Activated T-cell treated with anti-CD3 and anti-CD28 coated beads for 48 hours (primary cell): ENCODE measurements around the gene ATP8B3.

Experiments used
- DNase-seq: peaks from one replicate; pipeline ENCODE4 v3.0.0-alpha.2; 2020; ENCODE audit warnings: low read depth

Gene ATP8B3

GRCh38 chr19:1816530-1817298 lies 4.6 kb upstream of the ATP8B3 start:
- DNase-seq: no peak

- DNase-seq: no peak
Observed at GRCh38 chr19:1815605-1816529, 3.8 kb upstream of the ATP8B3 start.

DNA sequence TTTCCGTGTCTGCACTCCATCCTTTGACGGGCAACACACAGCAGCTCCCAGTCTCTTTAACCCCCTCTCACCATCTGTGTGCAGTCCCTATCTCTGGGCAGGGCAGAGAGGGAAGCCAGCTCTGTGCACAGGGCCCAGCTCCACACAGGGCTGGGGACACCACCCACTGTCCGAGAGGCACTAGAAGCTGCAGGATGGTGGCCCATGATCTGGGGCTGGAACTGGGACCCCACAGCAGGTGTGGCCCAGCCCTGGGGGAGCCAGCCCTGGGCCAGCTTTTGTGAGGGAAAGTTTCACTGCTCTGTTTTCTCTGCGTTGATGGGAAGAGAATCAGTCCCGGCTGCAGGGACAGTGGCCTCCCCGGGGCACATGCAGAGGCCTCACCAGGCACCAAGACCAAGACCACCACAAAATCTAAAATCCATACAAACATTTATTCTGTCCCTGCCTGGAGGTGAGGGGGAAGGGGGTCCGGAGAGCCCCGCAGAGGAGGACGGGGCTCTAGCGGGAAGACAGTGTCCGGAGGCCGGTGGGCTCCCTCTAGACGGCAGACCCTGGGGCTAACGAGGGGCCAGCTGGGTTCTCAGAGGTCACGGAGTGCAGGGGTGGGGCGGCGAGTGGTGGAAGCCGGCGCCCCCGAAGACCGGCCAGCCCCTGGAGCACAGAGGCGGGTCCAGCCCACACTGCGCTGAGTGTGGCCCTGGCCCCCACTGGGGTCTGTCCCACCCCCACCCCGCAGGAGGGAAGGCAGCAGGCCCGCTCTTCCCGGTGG lies 2.9 kb upstream of the ATP8B3 start:
- DNase-seq: no peak

- no peak for DNase-seq
Observed at GRCh38 chr19:1814391-1814790, 2.3 kb upstream of the ATP8B3 start.

DNA sequence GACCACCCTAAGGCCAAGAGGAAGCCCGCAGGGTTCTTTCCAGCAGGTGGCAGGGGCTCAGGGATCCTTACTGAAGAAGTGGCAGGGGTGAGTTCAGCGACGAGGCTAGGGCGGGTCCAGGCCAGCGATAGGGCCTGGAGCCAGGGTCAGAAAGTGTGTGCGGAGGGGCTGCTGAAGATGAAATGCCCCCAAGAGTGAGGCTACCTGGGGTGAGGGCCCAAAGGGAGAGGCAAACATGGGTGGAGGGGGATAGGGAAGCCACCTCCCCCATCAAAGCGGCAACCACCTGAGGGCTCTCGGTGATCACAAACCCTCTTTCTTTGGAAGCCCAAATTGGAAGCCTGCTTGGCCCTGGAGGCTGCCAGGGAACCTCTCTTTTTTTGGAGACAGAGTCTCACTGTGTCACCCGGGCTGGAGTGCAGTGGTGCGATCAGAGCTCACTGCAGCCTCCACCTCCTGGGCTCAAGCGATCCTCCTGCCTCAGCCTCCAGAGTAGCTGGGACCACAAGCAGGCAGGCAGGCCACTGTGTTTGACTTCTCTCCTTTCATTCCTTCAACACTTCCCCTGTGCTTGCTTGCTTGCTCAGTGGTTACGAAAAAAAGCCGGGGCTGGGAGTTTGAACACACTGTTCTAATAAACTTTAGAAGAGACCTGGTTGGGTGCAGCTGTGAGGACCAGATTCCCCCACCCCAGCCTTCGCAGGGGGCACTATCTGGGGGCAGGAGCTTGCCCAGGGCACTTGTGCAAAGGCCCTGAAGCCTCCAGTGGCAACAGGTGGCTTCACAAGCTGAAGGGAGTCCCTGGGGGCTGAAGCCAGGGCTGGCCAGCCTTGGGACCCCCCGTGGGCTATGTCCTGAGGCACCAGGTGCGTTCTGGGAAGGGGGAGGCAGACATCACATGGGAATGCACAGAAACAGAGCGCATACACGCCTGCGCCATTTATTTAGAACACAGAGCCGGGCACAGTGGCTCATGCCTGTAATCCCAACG lies 1.4 kb upstream of the ATP8B3 start:
- no peak for DNase-seq

GRCh38 chr19:1812426-1813191 lies 533 bp upstream of the ATP8B3 start:
- DNase-seq: peak; percentile 85

- DNase-seq: peak; percentile 44
Observed at GRCh38 chr19:1811472-1811894, 593 bp downstream of the ATP8B3 start.

GRCh38 chr19:1810439-1811160 lies 1.5 kb downstream of the ATP8B3 start:
- DNase-seq: no peak

GRCh38 chr19:1809678-1810077 lies 2.4 kb downstream of the ATP8B3 start:
- no peak for DNase-seq

- no peak for DNase-seq
Observed at GRCh38 chr19:1808395-1808731, 3.7 kb downstream of the ATP8B3 start.

DNA sequence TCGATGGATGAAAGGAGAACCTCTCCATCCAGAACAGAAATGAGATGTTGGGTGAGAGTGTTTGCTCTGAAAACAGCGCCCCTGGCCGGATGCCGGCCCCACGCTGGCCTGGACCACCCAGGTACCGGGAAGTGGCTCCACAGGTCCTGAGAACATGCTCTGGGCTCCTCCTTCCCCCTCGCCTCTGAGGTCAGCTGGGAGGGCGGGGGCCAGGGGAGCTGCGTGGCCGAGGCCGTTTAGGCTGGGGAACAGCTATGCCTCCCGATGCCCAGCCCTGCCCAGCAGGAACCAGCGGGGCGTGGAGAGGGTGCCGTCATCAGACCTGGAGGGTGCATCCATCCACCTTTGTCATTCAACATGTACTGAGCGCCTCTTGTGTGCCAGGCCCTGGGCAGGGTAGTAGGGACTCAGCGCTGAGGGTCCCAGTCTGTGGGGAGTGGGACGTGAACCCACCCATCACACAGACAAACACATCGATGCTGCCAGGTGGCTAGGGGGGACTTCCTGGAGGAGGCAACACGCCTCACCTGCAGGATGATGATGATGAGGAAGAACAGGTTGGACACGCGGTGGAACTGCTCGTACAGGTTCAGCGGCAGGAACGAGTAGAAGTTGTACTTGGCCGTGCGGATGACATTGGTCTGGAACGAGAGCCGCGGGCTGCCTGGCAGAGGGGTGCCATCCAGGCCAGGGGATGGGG lies 4.2 kb downstream of the ATP8B3 start:
- no peak for DNase-seq

DNA sequence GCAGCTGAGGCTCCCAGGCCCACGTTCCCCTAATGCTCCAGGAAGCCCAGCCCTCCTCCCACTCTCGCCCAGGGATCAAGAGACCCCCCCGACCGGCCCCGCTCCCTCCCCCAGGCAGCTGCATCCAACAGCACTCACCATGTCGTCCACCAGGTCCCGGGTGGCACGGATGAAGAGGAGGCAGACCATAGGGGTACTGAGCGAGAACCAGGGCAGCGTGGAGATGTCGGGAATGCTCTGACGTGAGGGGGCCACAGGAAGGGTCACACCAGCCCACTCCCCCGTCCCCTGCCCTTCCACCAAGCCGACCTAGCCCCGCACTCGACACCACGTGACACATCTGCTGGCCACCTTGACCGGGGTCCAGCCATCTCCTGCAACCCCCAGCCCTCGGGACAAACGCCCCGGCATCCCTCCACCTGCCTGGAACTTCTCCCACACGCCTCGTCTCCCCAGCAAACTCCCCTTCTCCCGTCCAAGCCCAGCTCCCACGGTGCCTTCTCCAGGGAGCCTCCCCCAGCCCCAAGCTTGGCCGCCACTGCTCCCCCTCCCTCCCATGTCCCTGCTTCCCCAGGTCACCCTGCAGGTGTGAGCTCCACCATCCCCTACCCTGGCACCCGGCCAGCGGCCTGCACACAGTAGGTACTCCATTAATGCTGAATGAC lies 4.9 kb downstream of the ATP8B3 start:
- DNase-seq: no peak

- DNase-seq: no peak
Observed at GRCh38 chr19:1806184-1807029, 5.7 kb downstream of the ATP8B3 start.

- DNase-seq: no peak
Observed at GRCh38 chr19:1805401-1806183, 6.5 kb downstream of the ATP8B3 start.

DNA sequence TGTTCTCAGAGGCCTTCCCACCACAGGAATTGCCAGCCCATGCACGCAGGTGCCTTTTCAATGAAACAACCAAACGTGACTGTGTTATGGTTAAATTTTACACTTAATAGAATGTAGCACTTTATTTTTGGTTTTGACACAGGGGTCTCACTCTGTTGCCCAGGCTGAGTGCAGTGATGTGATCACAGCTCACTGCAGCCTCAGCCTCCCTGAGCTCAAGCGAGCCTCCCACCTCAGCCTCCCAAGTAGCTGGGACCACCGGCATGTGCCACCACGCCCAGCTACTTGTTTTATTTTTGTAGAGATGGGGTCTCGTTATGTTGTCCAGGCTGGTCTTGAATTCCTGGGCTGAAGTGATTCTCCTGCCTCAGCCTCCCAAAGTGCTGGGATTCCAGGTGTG lies 7.2 kb downstream of the ATP8B3 start:
- no peak for DNase-seq

GRCh38 chr19:1799695-1800342 lies 12.3 kb downstream of the ATP8B3 start:
- DNase-seq: no peak
